ENCODE results near the gene ADAMTSL3.

GRCh38 chr15:83956887-83957286 is 303.0 kb downstream of the ADAMTSL3 start:
- TF ChIP-seq CTCF (IDR thresholded peaks at IDR 0.05) (no peak), POLR2A (IDR thresholded peaks at IDR 0.05) (no peak)

All from heart left ventricle (tissue), 13 donors.